GM21723 (cell line): ENCODE data around the gene UNCX.

Experiments
- ATAC-seq: cut with Tn5 transposase; IDR thresholded peaks from one replicate; pipeline ENCODE4 v1.9.1; 2021; ENCODE audit warnings: mild to moderate bottlenecking, moderate library complexity; ENCODE audit not compliant: unreplicated experiment

The UNCX gene

GRCh38 chr7:1214516-1214915 lies 18.2 kb upstream of the UNCX start:
- ATAC-seq, result no peak

GRCh38 chr7:1218541-1219165 lies 14.0 kb upstream of the UNCX start:
- no peak for ATAC-seq

- no peak for ATAC-seq
These were observed 13.2 kb upstream of the UNCX start for GRCh38 chr7:1219498-1219897.

DNA sequence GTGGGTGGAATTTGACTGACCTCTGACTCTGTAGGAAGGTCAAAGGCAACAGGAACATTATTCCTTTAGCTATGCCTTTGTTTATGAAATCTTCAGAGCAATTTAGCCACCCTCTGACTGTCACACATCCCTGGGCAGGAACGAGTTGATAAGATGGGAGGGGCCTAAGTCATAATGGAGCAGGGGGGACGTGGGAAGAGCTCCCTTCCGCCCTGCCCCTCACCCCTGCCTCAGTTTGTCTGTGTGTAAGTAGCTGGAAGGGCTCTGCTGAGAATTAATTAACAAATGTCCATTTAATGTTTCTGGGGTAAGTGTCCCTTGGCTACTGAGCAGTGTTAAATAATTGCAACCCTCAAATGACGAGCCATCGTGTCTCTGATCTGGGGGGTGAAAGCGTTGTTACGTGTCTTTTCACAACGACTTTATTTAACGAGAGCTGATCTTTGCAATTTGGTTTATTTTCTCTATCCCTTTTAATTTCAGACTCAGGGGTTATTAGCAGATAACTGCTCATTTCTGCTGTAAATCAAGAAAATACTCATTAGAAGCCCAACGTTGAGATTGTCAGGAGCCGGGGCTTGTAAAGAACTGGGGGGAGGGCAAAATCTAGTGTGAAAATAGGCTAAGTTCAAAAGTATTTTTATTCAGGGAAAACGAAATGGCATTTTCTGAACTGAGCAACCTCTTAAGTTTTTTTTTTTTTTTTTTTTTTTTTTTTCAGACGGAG lies 12.5 kb upstream of the UNCX start:
- ATAC-seq, result no peak

DNA sequence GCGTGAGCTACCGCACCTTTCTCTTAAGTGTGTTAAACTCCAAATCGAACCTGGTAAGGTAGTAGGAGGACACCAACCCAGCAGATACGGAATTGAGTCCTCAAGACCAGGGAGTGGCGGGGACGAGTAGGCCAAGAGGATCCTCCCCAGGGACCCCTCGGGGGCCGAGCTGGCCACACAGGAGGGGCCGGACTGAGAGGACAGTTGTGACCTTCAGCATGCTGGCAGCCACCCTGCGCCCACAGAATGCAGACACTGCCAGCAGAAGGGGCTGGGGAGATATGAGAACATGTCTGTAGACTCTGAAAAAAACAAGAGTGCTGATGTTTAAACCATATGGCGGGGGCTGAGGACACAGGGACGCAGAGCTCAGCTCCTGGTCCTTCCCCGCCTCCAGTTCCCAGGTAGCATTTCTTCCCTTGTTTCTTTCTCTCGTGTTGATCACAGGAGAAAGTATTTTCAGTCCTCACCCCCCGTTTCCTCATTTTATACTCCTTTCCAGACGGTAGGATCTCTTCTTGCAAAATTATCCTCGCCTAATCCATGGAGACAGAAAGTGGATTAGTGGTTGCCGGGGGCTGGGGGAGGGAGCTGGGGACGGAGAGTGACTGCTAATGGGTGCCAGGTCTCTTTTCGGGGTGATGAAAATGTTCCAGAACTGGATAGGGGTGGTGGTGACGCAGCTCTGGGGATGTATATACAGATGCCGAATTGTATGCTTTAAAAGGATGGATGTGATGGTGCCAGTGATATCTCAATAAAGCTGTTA lies 11.5 kb upstream of the UNCX start:
- no peak for ATAC-seq

DNA sequence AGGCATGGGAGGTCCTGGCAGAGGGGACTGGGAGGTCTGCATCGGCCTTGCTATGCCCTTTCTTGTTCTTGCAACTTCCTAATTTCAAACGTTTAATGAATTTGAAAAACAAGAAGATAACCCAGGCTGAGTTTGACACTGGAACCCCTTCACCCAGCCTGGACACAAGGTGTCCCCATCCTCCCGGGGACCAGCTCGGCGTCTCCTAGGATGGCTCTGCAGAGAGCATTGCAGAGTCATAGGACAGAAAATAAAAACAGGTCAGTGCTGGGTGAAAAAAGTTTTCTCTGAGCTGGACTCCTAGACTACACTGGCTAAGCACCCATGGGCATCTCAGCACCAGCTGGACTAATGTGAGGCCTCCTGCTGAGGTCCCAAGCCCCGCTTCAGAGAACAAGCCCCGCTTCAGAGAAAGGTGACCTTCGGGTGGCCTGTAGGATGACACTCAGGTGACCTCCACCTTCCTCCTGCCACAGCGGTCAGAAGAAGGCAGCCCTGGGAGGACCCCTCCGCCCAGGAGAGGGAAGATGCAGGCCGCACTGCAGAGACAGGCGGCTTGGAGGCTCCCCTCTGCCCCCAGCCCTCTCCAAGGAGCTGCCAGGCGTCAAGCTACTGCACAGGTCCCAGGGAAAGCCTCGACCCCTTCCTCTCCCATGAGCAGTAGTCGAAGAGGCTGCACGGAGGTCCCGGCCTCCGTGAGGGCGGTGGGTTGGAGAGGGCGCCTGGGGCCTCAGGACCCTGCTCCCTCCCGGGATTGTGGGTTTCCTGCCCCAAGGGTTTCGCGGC lies 9.3 kb upstream of the UNCX start:
- ATAC-seq, result no peak

DNA sequence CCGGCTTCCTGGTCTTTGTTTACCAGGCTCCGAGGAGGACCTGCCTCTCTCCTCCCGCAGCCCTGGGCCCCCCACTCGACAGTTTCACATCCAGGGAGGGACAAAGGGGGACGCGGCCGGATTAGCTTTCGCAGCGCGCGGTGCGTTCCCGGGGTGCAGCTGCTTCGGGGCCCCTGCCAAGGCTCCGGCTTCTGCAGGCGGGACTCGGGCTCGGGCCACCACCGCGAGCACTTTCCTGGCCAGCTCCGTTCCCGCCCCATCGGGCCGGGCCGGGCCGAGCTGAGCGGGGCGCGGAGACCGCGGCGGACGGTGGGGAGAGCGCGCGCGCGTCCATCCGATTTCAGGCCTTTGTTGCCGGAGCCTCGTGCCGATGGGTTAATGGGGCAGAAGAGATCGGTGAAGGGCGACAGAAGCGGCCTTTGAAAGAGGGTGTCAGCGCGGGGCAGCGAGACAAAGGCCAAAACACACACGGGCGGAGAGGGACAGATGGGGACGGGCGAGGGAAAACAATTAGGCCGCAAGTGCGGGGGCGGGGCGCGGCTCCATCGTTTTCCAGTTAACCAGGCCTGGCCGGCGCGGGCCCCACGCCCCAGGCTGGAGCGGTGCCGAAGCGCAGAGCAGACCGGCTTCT lies 8.5 kb upstream of the UNCX start:
- ATAC-seq, result no peak

- no peak for ATAC-seq
These were observed 7.6 kb upstream of the UNCX start for GRCh38 chr7:1225030-1225429.

GRCh38 chr7:1225441-1226185 lies 7.1 kb upstream of the UNCX start:
- ATAC-seq, result no peak

DNA sequence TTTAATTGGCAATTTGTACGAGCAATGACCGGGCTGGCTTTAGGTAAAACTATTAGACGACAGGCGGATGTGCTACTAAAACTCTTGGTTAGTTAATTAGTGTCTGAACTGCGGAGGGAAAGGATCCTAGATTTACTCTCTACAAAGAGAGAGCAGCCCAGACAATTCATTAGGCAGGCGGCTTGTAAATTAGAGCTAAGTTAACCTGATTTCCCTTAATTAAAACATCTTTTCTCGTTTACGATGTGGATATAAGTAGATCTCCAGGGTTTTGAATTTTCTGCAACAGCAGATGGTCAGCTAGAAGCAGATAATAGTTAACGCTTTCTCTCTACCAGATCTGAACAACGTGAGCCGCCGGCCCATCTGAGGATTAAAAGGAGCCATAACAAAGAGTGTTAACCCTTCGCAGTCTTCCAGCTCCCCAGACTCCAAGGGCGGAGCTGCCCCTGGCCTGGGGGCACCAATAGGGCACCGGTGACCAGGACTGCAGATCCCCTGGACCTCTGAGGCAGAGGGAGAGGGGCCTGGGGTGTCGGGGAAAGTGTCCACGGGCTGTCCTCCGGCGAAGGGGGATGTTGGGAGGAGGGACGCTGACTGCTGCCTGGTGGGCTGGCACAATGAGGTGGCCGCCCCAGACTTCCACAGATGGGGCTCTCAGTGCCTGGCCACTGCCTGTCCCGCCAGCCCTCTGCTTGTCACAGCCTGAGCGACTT lies 6.3 kb upstream of the UNCX start:
- no peak for ATAC-seq

GRCh38 chr7:1227071-1227804 lies 5.4 kb upstream of the UNCX start:
- ATAC-seq, result no peak

- ATAC-seq, result no peak
These were observed 4.7 kb upstream of the UNCX start for GRCh38 chr7:1227814-1228544.

- no peak for ATAC-seq
These were observed 4.0 kb upstream of the UNCX start for GRCh38 chr7:1228545-1229201.

- ATAC-seq, result no peak
These were observed 3.3 kb upstream of the UNCX start for GRCh38 chr7:1229202-1229947.

- ATAC-seq, result no peak
These were observed 2.7 kb upstream of the UNCX start for GRCh38 chr7:1229956-1230355.

- no peak for ATAC-seq
These were observed 2.1 kb upstream of the UNCX start for GRCh38 chr7:1230411-1231213.
